Left lobe of liver (tissue), 2 donors: ENCODE measurements around the gene ZNF486. TPM values are rescaled to one million over a fixed set of nuclear protein-coding genes. Genes with fewer than 3 reads are reported as not detected.
A peak's percentile ranks its signal among the peaks of the same experiment; 100 is the strongest.
"Not testable (repeated sequence)": the region's sequence is repeated elsewhere in the genome, so short reads cannot be mapped to it uniquely, and the experiment has no call there.

Experiments used
- ATAC-seq: fragments of 200-7000 bp; cut with Tn5 transposase; one replicate; pipeline ENCODE4 v1.9.1; 2020; ENCODE audit warnings: mild to moderate bottlenecking, moderate library complexity
- DNase-seq: peaks from one replicate; pipeline ENCODE4 v3.0.0-alpha.2; 2020; ENCODE audit warnings: low spot score
- total RNA-seq: library from RNA; stranded (reverse); gene quantifications from one replicate; pipeline ENCODE4 v1.2.1, GENCODE V29; 2021
- donor health status: DM: no; HTN: no; CAD: no; lungs with moderate emphysema.
- donor health status: DM: no; HTN: yes; CAD: no.

The ZNF486 gene
- 0.70 TPM for total RNA-seq

GRCh38 chr19:20167020-20167644, at the start of gene ZNF486:
TSS of gene ZNF486 (plus strand) at chr19:20167214. CDS start at chr19:20167331, 117 bp downstream.
- ATAC-seq = peak; percentile 72
- DNase-seq = peak; percentile 78

GRCh38 chr19:20118064-20118839, 48.8 kb upstream of the ZNF486 start:
- not testable (repeated sequence) for DNase-seq, ATAC-seq

- DNase-seq = no peak
- ATAC-seq = no peak
Measured at GRCh38 chr19:20124879-20125278, 42.1 kb upstream of the ZNF486 start.

GRCh38 chr19:20132933-20133332, 34.1 kb upstream of the ZNF486 start:
- not testable (repeated sequence) for DNase-seq, ATAC-seq

GRCh38 chr19:20137714-20138113, 29.3 kb upstream of the ZNF486 start:
- not testable (repeated sequence) for DNase-seq

GRCh38 chr19:20151617-20152145, 15.3 kb upstream of the ZNF486 start:
- DNase-seq (no peak), ATAC-seq (no peak)

More at GRCh38 chr19:20137714-20138113, 29.3 kb upstream of the ZNF486 start:
- not testable (repeated sequence) for ATAC-seq

- not testable (repeated sequence) for ATAC-seq, DNase-seq
Measured at GRCh38 chr19:20152506-20152905, 14.5 kb upstream of the ZNF486 start.

GRCh38 chr19:20153281-20153680, 13.7 kb upstream of the ZNF486 start:
- no peak for DNase-seq
- ATAC-seq = no peak

GRCh38 chr19:20154636-20155035, 12.4 kb upstream of the ZNF486 start:
- ATAC-seq = no peak

GRCh38 chr19:20162821-20163220, 4.2 kb upstream of the ZNF486 start:
- DNase-seq (no peak), ATAC-seq (no peak)

More at GRCh38 chr19:20154636-20155035, 12.4 kb upstream of the ZNF486 start:
- no peak for DNase-seq

- ATAC-seq = no peak
Measured at GRCh38 chr19:20164456-20164855, 2.6 kb upstream of the ZNF486 start.

GRCh38 chr19:20165971-20166592, 932 bp upstream of the ZNF486 start:
- no peak for ATAC-seq
- DNase-seq = no peak

More at GRCh38 chr19:20164456-20164855, 2.6 kb upstream of the ZNF486 start:
- DNase-seq = no peak

- no peak for ATAC-seq
- DNase-seq = no peak
Measured at GRCh38 chr19:20167651-20168122, 673 bp downstream of the ZNF486 start.

- ATAC-seq = no peak
- DNase-seq = no peak
Measured at GRCh38 chr19:20171285-20171684, 4.3 kb downstream of the ZNF486 start.

GRCh38 chr19:20175848-20176247, 8.8 kb downstream of the ZNF486 start:
- DNase-seq, ATAC-seq: not testable (repeated sequence)

GRCh38 chr19:20179956-20180355, 12.9 kb downstream of the ZNF486 start:
- not testable (repeated sequence) for ATAC-seq

GRCh38 chr19:20182222-20182785, 15.3 kb downstream of the ZNF486 start:
- ATAC-seq (no peak), DNase-seq (no peak)

More at GRCh38 chr19:20179956-20180355, 12.9 kb downstream of the ZNF486 start:
- not testable (repeated sequence) for DNase-seq

- ATAC-seq = no peak
- no peak for DNase-seq
Measured at GRCh38 chr19:20186174-20186573, 19.2 kb downstream of the ZNF486 start.

GRCh38 chr19:20197747-20198146, 30.7 kb downstream of the ZNF486 start:
- ATAC-seq = no peak
- DNase-seq = no peak

GRCh38 chr19:20209051-20209450, 42.0 kb downstream of the ZNF486 start:
- ATAC-seq (no peak), DNase-seq (no peak)

- not testable (repeated sequence) for DNase-seq, ATAC-seq
Measured at GRCh38 chr19:20214366-20214765, 47.4 kb downstream of the ZNF486 start.
